Spinal cord (tissue), 10 donors: ENCODE measurements around the gene CKAP4. TPM values are rescaled to one million over a fixed set of nuclear protein-coding genes. Genes with fewer than 3 reads are reported as not detected.
"Not testable (repeated sequence)": the region's sequence is repeated elsewhere in the genome, so short reads cannot be mapped to it uniquely, and the experiment has no call there.

Experiments
- DNase-seq, 6 donors: peaks; one replicate each; pipeline versions ENCODE4 v3.0.0 to v3.0.0-alpha.2; 2013 to 2015; ENCODE audit warnings: low spot score in 6 of 6, low read depth in 4 of 6
- H3K27ac ChIP-seq: one replicate; pipeline ENCODE4 v1.5.1; 2013; ENCODE audit warnings: low read depth, low read length, control low read depth
- H3K27me3 ChIP-seq: one replicate; pipeline ENCODE4 v1.6.1; 2013; ENCODE audit warnings: low read length; ENCODE audit not compliant: control insufficient read depth, insufficient read depth
- H3K36me3 ChIP-seq: one replicate; pipeline ENCODE4 v1.6.1; 2013; ENCODE audit warnings: low read length; ENCODE audit not compliant: control insufficient read depth, insufficient read depth
- H3K4me1 ChIP-seq: one replicate; pipeline ENCODE4 v1.6.1; 2013; ENCODE audit warnings: low read length; ENCODE audit not compliant: control insufficient read depth, insufficient read depth
- H3K4me3 ChIP-seq: one replicate; pipeline ENCODE4 v1.5.1; 2013; ENCODE audit warnings: low read depth, low read length, control low read depth
- H3K9me3 ChIP-seq: one replicate; pipeline ENCODE4 v1.6.1; 2013; ENCODE audit warnings: low read length; ENCODE audit not compliant: control insufficient read depth, insufficient read depth
- WGBS: methylation state at CpG from one replicate; pipeline ENCODE4 v1.1.5; 2013; ENCODE audit warnings: missing lambda C conversion rate; ENCODE audit not compliant: insufficient coverage; 5-methylcytosine and 5-hydroxymethylcytosine counted together
- polyA plus RNA-seq, 2 donors: library from polyadenylated mRNA; unstranded; fragments of 120-200 nt; gene quantifications; one replicate each; pipeline ENCODE4 v1.2.1, GENCODE V29; 2013; ENCODE audit not compliant: insufficient read length in 2 of 2
- total RNA-seq, 2 donors: library from RNA; depleted of rRNA in 1 of 2; stranded (reverse); fragments of 120-200 nt in 1 of 2; fragments of >200 nt in 1 of 2; gene quantifications; one replicate each; pipeline versions ENCODE4 v1.2.3 to v1.2.4, GENCODE V29; 2013 to 2014
- donor health status: healthy.

Gene CKAP4
- total and polyA plus RNA-seq, 4 donors, result 44.3 to 65.6 (median 54.2) TPM

DNA sequence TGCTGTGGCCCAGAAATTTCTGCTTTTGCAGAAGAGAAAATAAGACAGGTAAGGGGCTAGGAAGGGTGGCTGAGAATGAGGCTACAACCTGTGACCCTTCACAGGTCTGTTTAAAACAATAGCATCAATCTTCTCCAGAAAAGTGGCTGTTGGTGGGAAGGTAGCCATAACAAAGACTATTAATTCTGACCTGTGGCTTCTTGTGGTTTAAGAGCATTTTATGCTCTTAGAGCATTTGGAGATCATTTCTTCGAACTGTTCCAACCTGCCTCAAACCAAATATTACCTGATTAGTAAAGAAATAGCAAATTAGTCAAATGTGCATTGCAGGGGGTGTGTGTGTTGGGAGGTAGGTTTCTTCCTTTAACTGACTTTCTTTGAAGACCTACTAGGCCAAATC lies 39.5 kb upstream of the CKAP4 start:
- no CpG with 5 or more reads among the region's 1 CpG for WGBS
- H3K27me3 ChIP-seq, result no peaks in the 10 kb centered on the region
- H3K4me1 ChIP-seq, result no peaks in the 10 kb centered on the region
- no peak overlapping the region for H3K27ac ChIP-seq
- no peak overlapping the region for H3K4me3 ChIP-seq
- no peaks in the 10 kb centered on the region for H3K36me3 ChIP-seq
- DNase-seq, result no peak
- H3K9me3 ChIP-seq, result no peaks in the 10 kb centered on the region

DNA sequence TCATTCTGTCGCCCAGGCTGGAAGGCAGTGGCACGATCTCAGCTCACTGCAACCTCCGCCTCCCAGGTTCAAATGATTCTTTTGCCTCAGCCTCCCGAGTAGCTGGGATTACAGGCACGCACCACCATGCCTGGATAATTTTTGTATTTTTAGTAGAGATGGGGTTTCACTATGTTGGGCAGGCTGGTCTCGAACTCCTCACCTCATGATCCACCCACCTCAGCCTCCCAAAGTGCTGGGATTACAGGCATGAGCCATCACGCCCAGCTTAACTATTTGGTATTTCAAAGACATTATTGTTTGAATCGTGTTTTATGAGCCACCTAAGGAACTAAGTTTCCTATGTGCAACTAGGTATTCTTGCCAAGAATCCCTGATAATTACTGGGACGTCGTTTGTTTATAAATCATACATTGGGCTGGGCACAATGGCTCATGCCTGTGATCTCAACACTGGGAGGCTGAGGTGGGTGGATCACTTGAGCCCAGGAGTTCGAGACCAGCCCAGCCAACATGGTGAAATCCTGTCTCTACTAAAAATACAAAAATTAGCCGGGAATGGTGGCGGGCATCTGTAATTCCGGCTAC lies 38.8 kb upstream of the CKAP4 start:
- 81% methylated on average over 9 of the region's 14 CpGs for WGBS
- not testable (repeated sequence) for DNase-seq

GRCh38 chr12:106285982-106286381 lies 38.2 kb upstream of the CKAP4 start:
- no peaks in the 10 kb centered on the region for H3K4me1 ChIP-seq
- DNase-seq, result peak in 1 of 6 donors; percentile 33
- no peak overlapping the region for H3K27ac ChIP-seq
- H3K4me3 ChIP-seq, result no peak overlapping the region
- H3K9me3 ChIP-seq, result no peaks in the 10 kb centered on the region
- no peaks in the 10 kb centered on the region for H3K27me3 ChIP-seq
- WGBS, result 79% methylated on average over 3 of the region's 4 CpGs
- no peaks in the 10 kb centered on the region for H3K36me3 ChIP-seq

More for the DNA sequence above, 38.8 kb upstream of the CKAP4 start:
- H3K9me3 ChIP-seq, H3K27ac ChIP-seq, H3K27me3 ChIP-seq, H3K4me3 ChIP-seq, H3K4me1 ChIP-seq, H3K36me3 ChIP-seq: not testable (repeated sequence)

GRCh38 chr12:106284358-106285105 lies 36.7 kb upstream of the CKAP4 start:
- no peaks in the 10 kb centered on the region for H3K27me3 ChIP-seq
- H3K9me3 ChIP-seq, result no peaks in the 10 kb centered on the region
- DNase-seq, result peak in 2 of 6 donors; percentile 64 to 94
- no peaks in the 10 kb centered on the region for H3K36me3 ChIP-seq
- no peak overlapping the region for H3K27ac ChIP-seq
- H3K4me1 ChIP-seq, result no peaks in the 10 kb centered on the region
- no peak overlapping the region for H3K4me3 ChIP-seq
- 54% methylated on average over 10 of the region's 10 CpGs for WGBS

DNA sequence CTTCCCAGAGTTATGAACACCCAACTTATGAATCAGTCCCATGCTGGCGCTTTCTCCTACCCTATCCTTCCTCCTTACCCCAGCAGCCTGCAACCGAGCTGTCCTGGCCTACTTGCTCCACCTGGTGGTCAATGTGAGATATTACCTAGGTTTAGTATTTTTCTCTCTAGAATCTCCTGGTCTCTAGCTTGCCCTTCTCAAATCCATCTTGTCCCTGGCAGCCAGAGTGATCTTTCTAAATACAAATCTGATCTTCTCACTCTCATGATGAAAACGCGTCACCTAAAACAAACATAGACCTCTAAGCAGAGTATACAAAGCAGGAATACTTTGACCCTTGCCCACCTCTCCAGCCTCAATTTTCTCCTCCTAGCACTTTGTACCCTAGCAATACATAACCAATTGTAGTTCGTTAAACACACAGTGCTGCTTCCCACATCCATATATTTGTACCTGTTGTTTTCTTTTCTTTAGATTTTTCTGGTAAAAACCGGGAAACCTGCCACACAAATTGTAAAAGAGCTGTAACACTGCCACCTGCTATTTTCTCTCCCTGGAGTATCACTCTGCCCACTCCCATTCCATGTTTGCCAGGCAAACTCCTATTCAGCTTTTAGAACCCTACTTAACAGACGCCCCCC lies 34.8 kb upstream of the CKAP4 start:
- Histone ChIP-seq H3K9me3 (no peaks in the 10 kb centered on the region), H3K36me3 (no peaks in the 10 kb centered on the region), H3K4me3 (no peak overlapping the region), H3K4me1 (no peaks in the 10 kb centered on the region), H3K27ac (no peak overlapping the region), H3K27me3 (no peaks in the 10 kb centered on the region)
- DNase-seq, result peak in 2 of 6 donors; percentile 24 to 28
- 40% methylated on average over 5 of the region's 7 CpGs for WGBS

GRCh38 chr12:106281804-106282203 lies 34.0 kb upstream of the CKAP4 start:
- Histone ChIP-seq H3K9me3 (no peaks in the 10 kb centered on the region), H3K27ac (no peak overlapping the region), H3K4me1 (no peaks in the 10 kb centered on the region), H3K36me3 (no peaks in the 10 kb centered on the region), H3K4me3 (no peak overlapping the region), H3K27me3 (no peaks in the 10 kb centered on the region)
- no peak for DNase-seq
- WGBS, result no CpG with 5 or more reads among the region's 4 CpGs

GRCh38 chr12:106281056-106281782 lies 33.4 kb upstream of the CKAP4 start:
- no peak overlapping the region for H3K27ac ChIP-seq
- DNase-seq, result no peak
- H3K4me3 ChIP-seq, result no peak overlapping the region
- no peaks in the 10 kb centered on the region for H3K36me3 ChIP-seq
- 100% methylated on average over 1 of the region's 3 CpGs for WGBS
- H3K27me3 ChIP-seq, result no peaks in the 10 kb centered on the region
- no peaks in the 10 kb centered on the region for H3K4me1 ChIP-seq
- H3K9me3 ChIP-seq, result no peaks in the 10 kb centered on the region

- Histone ChIP-seq H3K27ac (no peak overlapping the region), H3K4me1 (no peaks in the 10 kb centered on the region), H3K27me3 (no peaks in the 10 kb centered on the region), H3K4me3 (no peak overlapping the region), H3K9me3 (no peaks in the 10 kb centered on the region), H3K36me3 (no peaks in the 10 kb centered on the region)
- 60% methylated on average over 1 of the region's 4 CpGs for WGBS
- peak in 2 of 6 donors; percentile 8 to 22 for DNase-seq
These were observed 32.3 kb upstream of the CKAP4 start for GRCh38 chr12:106280106-106280505.

- Histone ChIP-seq H3K27ac (no peak overlapping the region), H3K4me1 (no peaks in the 10 kb centered on the region), H3K4me3 (no peak overlapping the region), H3K9me3 (no peaks in the 10 kb centered on the region), H3K27me3 (no peaks in the 10 kb centered on the region), H3K36me3 (no peaks in the 10 kb centered on the region)
- DNase-seq, result no peak
- 80% methylated on average over 1 of the region's 4 CpGs for WGBS
These were observed 28.4 kb upstream of the CKAP4 start for GRCh38 chr12:106276032-106276740.
